CD14-positive monocyte (primary cell): ENCODE measurements around the gene SEPTIN5. TPM values are rescaled to one million over a fixed set of nuclear protein-coding genes. Genes with fewer than 3 reads are reported as not detected.

Experiments
- DNase-seq, 3 donors: peaks; one replicate each; pipeline ENCODE4 v3.0.0-alpha.2; 2011 to 2022
- H2AFZ ChIP-seq: 2 replicates; pipeline ENCODE4 v1.6.0; 2012; ENCODE audit warnings: mild to moderate bottlenecking, low read depth, low read length, inconsistent platforms; ENCODE audit not compliant: insufficient read depth, poor library complexity, severe bottlenecking
- H3K27ac ChIP-seq, 2 donors: 1 replicate in 1 of 2; 2 replicates in 1 of 2; pipeline ENCODE4 v1.5.1; 2012 to 2013; ENCODE audit warnings: low read length in 2 of 2, control low read depth in 1 of 2, inconsistent platforms in 1 of 2, low read depth in 1 of 2, mild to moderate bottlenecking in 1 of 2
- H3K27me3 ChIP-seq, 2 donors: one replicate each; pipeline versions ENCODE4 v1.6.0 to v1.6.1; 2011 to 2013; ENCODE audit warnings: low read length in 2 of 2; ENCODE audit not compliant: control insufficient read depth in 2 of 2, insufficient read depth in 2 of 2
- H3K36me3 ChIP-seq, 2 donors: replicated peaks in 1 of 2; 1 replicate in 1 of 2; 2 replicates in 1 of 2; pipeline versions ENCODE4 v1.5.1 to v1.6.1; 2012 to 2013; ENCODE audit warnings: low read length in 2 of 2, control low read depth in 1 of 2, inconsistent platforms in 1 of 2, mild to moderate bottlenecking in 1 of 2; ENCODE audit not compliant: insufficient read depth in 2 of 2, control insufficient read depth in 1 of 2
- H3K4me1 ChIP-seq, 2 donors: 1 replicate in 1 of 2; 2 replicates in 1 of 2; pipeline versions ENCODE4 v1.5.1 to v1.6.1; 2012 to 2013; ENCODE audit warnings: low read length in 2 of 2, control low read depth in 1 of 2, inconsistent platforms in 1 of 2, mild to moderate bottlenecking in 1 of 2, moderate library complexity in 1 of 2; ENCODE audit not compliant: insufficient read depth in 2 of 2, control insufficient read depth in 1 of 2
- H3K4me2 ChIP-seq: replicated peaks from 2 replicates; pipeline ENCODE3; 2012; ENCODE audit warnings: low read length, moderate library complexity, mild to moderate bottlenecking; ENCODE audit not compliant: poor library complexity, severe bottlenecking; ENCODE audit errors: extremely low read depth
- H3K4me3 ChIP-seq, 3 experiments: fragments of 200-600 bp in 1 of 3; sonication (generic) in 1 of 3; replicated peaks in 1 of 3; 1 replicate in 2 of 3; 2 replicates in 1 of 3; pipeline ENCODE4 v1.5.1; 2011 to 2013; ENCODE audit warnings: low read length in 3 of 3, mild to moderate bottlenecking in 3 of 3, control low read depth in 2 of 3, low read depth in 2 of 3, inconsistent platforms in 1 of 3, moderate library complexity in 1 of 3
- H3K79me2 ChIP-seq: 2 replicates; pipeline ENCODE4 v1.6.0; 2012; ENCODE audit warnings: mild to moderate bottlenecking, control low read depth, inconsistent platforms, low read length, moderate library complexity; ENCODE audit not compliant: insufficient read depth
- H3K9ac ChIP-seq: 2 replicates; pipeline ENCODE4 v1.6.0; 2017; ENCODE audit warnings: low read length, mild to moderate bottlenecking; ENCODE audit not compliant: insufficient read depth, poor library complexity, severe bottlenecking
- H3K9me3 ChIP-seq, 2 donors: replicated peaks in 1 of 2; 1 replicate in 1 of 2; 2 replicates in 1 of 2; pipeline versions ENCODE4 v1.5.1 to v1.6.1; 2012 to 2013; ENCODE audit warnings: low read length in 2 of 2, control low read depth in 1 of 2; ENCODE audit not compliant: control insufficient read depth in 1 of 2, insufficient read depth in 1 of 2
- H4K20me1 ChIP-seq: 2 replicates; pipeline ENCODE4 v1.6.0; 2012; ENCODE audit warnings: mild to moderate bottlenecking, low read length, control low read depth, moderate library complexity; ENCODE audit not compliant: insufficient read depth
- H3K27ac Mint-ChIP-seq, 7 donors: one replicate each; pipeline ENCODE4 v1.8.0; 2020; ENCODE audit warnings: mild to moderate bottlenecking in 7 of 7, mixed read lengths in 7 of 7, moderate library complexity in 6 of 7, inconsistent platforms in 2 of 7
- H3K27me3 Mint-ChIP-seq, 3 donors: one replicate each; pipeline ENCODE4 v1.8.0; 2021 to 2022; ENCODE audit warnings: low read depth in 3 of 3, mild to moderate bottlenecking in 3 of 3, mixed read lengths in 3 of 3, moderate library complexity in 3 of 3, inconsistent platforms in 1 of 3
- H3K36me3 Mint-ChIP-seq, 2 donors: one replicate each; pipeline ENCODE4 v1.8.0; 2020; ENCODE audit warnings: mixed read lengths in 2 of 2, inconsistent platforms in 1 of 2, mild to moderate bottlenecking in 1 of 2
- H3K4me1 Mint-ChIP-seq: one replicate; pipeline ENCODE4 v1.8.0; 2020; ENCODE audit warnings: mild to moderate bottlenecking, mixed read lengths
- H3K4me3 Mint-ChIP-seq, 2 donors: one replicate each; pipeline ENCODE4 v1.8.0; 2020; ENCODE audit warnings: mild to moderate bottlenecking in 2 of 2, mixed read lengths in 2 of 2, moderate library complexity in 1 of 2
- H3K9me3 Mint-ChIP-seq, 7 donors: one replicate each; pipeline ENCODE4 v1.8.0; 2020 to 2022; ENCODE audit warnings: mixed read lengths in 7 of 7, mild to moderate bottlenecking in 6 of 7, moderate library complexity in 6 of 7, inconsistent platforms in 2 of 7
- CTCF ChIP-seq: fragments of 200-600 bp; IDR thresholded peaks from one replicate; pipeline ENCODE4 v1.8.0; 2022; ENCODE audit warnings: antibody characterized with exemption, mild to moderate bottlenecking
- WGBS: methylation state at CpG from one replicate; pipeline ENCODE4 v1.1.5; 2013; ENCODE audit warnings: missing lambda C conversion rate; ENCODE audit not compliant: insufficient coverage; 5-methylcytosine and 5-hydroxymethylcytosine counted together
- intact Hi-C, 2 donors: fragments of 100-400 bp; cut with micrococcal nuclease; formaldehyde crosslinking; loops; one replicate each; pipeline versions ENCODE4 v1.15.0 to v1.15.1; 2023
- polyA plus RNA-seq, 3 donors: library from polyadenylated mRNA; depleted of rRNA in 1 of 3; unstranded in 2 of 3; stranded (reverse) in 1 of 3; fragments of 300-500 nt in 2 of 3; fragments of >200 nt in 1 of 3; fragmentation: Illumina TruSeq in 2 of 3; gene quantifications; 1 replicate in 2 of 3; 2 replicates in 1 of 3; pipeline ENCODE4 v1.2.3, GENCODE V29; 2012 to 2021

The SEPTIN5 gene
- polyA plus RNA-seq, 3 donors: 0.50 to 0.64 TPM; not detected in 1

GRCh38 chr22:19728836-19729235 lies 14.5 kb downstream of the SEPTIN5 start:
- Histone ChIP-seq H3K9me3 (peaks cover 0 to 6% of the 10 kb centered on the region in 2 donors), H4K20me1 (no peaks in the 10 kb centered on the region), H3K9ac (no peak overlapping the region), H3K4me3 (no peak overlapping the region), H3K36me3 (no peaks in the 10 kb centered on the region), H3K4me2 (no peak overlapping the region), H3K27ac (no peak overlapping the region), H3K27me3 (peaks cover 5 to 24% of the 10 kb centered on the region in 2 donors), H2AFZ (no peak overlapping the region), H3K4me1 (peaks cover 8 to 14% of the 10 kb centered on the region in 2 donors), H3K79me2 (no peaks in the 10 kb centered on the region)
- peaks cover 24 to 58% (median 27%) of the 10 kb centered on the region in 3 donors for H3K27me3 Mint-ChIP-seq
- peaks cover 0 to 2% of the 10 kb centered on the region in 2 donors for H3K36me3 Mint-ChIP-seq
- peaks cover 6% of the 10 kb centered on the region for H3K4me1 Mint-ChIP-seq
- H3K27ac Mint-ChIP-seq: no peak overlapping the region
- intact Hi-C loops: no loop called here
- peaks cover 0 to 8% (median 5%) of the 10 kb centered on the region in 7 donors for H3K9me3 Mint-ChIP-seq
- H3K4me3 Mint-ChIP-seq: no peak overlapping the region
- no peak for TF ChIP-seq CTCF
- WGBS: 87% methylated on average over 5 of the region's 10 CpGs
- no peak for DNase-seq

- H3K27ac Mint-ChIP-seq: no peak overlapping the region
- Histone ChIP-seq H3K4me2 (no peak overlapping the region), H2AFZ (no peak overlapping the region), H3K9ac (no peak overlapping the region), H3K36me3 (no peaks in the 10 kb centered on the region), H3K4me3 (no peak overlapping the region), H4K20me1 (no peaks in the 10 kb centered on the region), H3K27ac (no peak overlapping the region), H3K27me3 (peaks cover 3 to 21% of the 10 kb centered on the region in 2 donors), H3K9me3 (peaks cover 0 to 3% of the 10 kb centered on the region in 2 donors), H3K79me2 (no peaks in the 10 kb centered on the region), H3K4me1 (peaks cover 7 to 8% of the 10 kb centered on the region in 2 donors)
- no peak overlapping the region for H3K4me3 Mint-ChIP-seq
- DNase-seq: no peak
- H3K9me3 Mint-ChIP-seq: peaks cover 0 to 7% (median 4%) of the 10 kb centered on the region in 7 donors
- no peak for TF ChIP-seq CTCF
- intact Hi-C loops: no loop called here
- H3K36me3 Mint-ChIP-seq: peaks cover 0 to 2% of the 10 kb centered on the region in 2 donors
- peaks cover 6% of the 10 kb centered on the region for H3K4me1 Mint-ChIP-seq
- H3K27me3 Mint-ChIP-seq: peaks cover 22 to 60% (median 29%) of the 10 kb centered on the region in 3 donors
- 93% methylated on average over 2 of the region's 9 CpGs for WGBS
These were observed 15.2 kb downstream of the SEPTIN5 start for GRCh38 chr22:19729507-19729906.
